CD4-positive, alpha-beta T cell treated with Interleukin-10 for 1 hour (primary cell): ENCODE results near the gene CEP57.
"Not testable (repeated sequence)": the region's sequence is repeated elsewhere in the genome, so short reads cannot be mapped to it uniquely, and the experiment has no call there.

ENCODE experiments used
- DNase-seq: peaks from one replicate; pipeline ENCODE4 v3.0.0-alpha.2; 2020

CEP57 gene

GRCh38 chr11:95863486-95864140 lies 73.3 kb downstream of the CEP57 start:
- DNase-seq: no peak

GRCh38 chr11:95867105-95867504 lies 76.8 kb downstream of the CEP57 start:
- DNase-seq: no peak

GRCh38 chr11:95870877-95871276 lies 80.6 kb downstream of the CEP57 start:
- DNase-seq: not testable (repeated sequence)

GRCh38 chr11:95877291-95877690 lies 87.0 kb downstream of the CEP57 start:
- no peak for DNase-seq
